HG03280 (cell line): ENCODE data around the gene BNIP2.
"Not testable (repeated sequence)": the region's sequence is repeated elsewhere in the genome, so short reads cannot be mapped to it uniquely, and the experiment has no call there.

Experiments used
- ATAC-seq: cut with Tn5 transposase; IDR thresholded peaks from one replicate; pipeline ENCODE4 v1.9.1; 2021; ENCODE audit warnings: mild to moderate bottlenecking, moderate library complexity; ENCODE audit not compliant: unreplicated experiment

Gene BNIP2

GRCh38 chr15:59642351-59642750 is 46.8 kb downstream of the BNIP2 start:
- no peak for ATAC-seq

DNA sequence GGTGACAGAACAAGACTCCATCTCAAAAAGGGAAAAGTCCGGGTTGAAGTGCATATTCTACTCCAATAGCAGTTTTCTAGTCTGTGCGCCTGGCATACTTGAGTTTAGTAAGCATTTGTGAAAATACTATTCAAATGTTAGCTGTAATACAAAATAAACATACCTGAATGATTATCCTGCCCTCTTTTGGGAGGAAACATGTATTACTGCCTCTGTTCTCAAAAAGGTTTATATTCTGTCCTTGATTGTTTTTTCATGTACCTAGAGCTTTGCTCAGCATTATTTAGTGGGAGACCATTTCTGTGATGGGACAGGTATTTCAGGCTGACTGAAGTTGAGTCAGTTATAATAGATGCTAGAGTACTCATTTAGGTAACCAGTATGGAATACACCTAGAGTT is 51.6 kb downstream of the BNIP2 start:
- ATAC-seq, result not testable (repeated sequence)

GRCh38 chr15:59636184-59636583 is 52.9 kb downstream of the BNIP2 start:
- no peak for ATAC-seq

- ATAC-seq, result no peak
These were observed 56.4 kb downstream of the BNIP2 start for GRCh38 chr15:59632714-59633113.

DNA sequence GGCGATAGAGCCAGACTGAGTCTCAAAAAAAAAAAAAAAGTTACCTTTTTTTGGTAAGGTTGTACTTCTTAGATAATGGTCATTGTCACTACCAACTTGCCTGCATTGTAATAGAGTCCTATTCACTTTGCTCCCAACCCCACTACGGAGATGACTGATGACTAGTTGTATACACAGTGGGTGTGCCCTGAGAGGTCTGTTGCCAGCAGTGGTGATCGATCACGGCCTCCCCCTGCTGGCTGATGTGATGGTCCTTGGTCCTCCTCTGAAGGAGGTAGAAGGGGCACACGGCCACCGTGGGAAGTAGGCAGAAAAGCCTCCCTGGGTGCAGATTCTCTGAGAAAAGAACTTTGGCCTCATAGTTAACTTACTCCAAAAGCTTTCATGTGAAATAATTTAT is 66.8 kb downstream of the BNIP2 start:
- ATAC-seq, result no peak

GRCh38 chr15:59618406-59618805 is 70.7 kb downstream of the BNIP2 start:
- ATAC-seq, result no peak

GRCh38 chr15:59616379-59616778 is 72.7 kb downstream of the BNIP2 start:
- ATAC-seq, result no peak

DNA sequence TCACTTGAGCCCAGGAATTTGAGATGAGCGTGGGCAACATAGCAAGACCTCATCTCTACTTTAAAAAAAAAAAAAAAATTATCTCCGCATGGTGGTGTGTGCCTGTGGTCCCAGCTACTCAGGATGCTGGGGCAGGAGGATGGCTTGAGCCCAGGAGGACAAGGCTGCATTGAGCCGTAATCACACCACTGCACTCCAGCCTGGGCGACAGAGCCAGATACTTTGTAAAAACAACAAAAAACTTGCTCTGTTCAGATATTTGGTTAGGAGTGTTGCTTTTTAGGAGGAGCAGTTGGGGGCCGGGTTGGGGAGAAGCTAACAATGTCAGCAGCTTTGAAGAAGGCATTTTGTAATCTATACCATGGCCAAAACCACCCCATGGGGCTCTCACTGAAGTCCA is 73.5 kb downstream of the BNIP2 start:
- ATAC-seq, result no peak

- ATAC-seq, result no peak
These were observed 75.0 kb downstream of the BNIP2 start for GRCh38 chr15:59614153-59614552.

DNA sequence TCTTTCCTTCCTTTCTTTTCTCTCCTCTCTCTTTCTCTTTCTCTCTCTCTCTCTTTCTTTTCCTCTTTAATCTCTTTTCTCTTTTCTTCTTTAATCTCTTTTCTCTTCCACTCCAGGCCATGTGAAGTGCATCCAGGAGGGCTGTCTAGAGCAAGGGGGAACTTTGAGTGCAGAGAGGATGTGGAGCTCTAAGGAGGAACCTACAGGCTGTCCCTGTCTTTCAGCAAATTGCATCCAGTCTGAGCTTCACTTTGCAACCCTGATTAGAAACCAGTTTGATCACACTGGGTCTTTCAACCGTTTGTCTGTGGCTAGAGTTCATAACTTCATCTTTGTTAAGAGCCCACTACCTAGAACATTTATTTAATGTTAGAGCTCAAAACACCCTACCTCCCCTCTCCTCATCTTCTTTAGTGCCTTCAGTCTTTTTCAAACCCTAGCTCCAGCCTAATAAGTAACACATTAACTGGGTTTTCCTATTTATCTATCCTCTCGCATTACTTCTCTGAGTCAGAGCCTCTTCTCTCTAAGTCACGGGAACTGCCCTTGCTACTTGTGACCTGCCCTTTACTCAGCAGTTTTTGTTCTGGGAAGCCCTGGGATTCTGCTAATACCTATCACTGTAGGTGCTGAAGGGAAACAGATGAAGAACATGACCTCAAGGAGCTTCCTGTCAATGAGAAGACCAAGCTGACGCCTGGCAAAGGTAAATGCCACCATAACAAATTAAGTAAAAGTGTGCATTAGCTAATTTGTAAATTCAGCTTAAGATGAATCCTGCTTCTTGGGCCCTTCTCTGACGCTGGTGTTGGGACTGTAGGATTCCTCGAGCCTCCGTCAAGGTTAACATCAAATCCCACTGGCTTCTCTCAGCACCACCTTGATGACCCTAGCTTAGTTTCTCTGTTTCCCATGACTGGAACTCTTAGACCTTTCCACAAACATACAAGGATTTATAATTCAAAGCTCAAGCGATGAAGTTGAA is 77.6 kb downstream of the BNIP2 start, which contains the start of gene GCNT3:
Gene GCNT3 (plus strand): TSS at position 508 of the 985 bp plus-strand sequence. CDS start 6,456 bp downstream, outside the sequence.
- ATAC-seq, result no peak

DNA sequence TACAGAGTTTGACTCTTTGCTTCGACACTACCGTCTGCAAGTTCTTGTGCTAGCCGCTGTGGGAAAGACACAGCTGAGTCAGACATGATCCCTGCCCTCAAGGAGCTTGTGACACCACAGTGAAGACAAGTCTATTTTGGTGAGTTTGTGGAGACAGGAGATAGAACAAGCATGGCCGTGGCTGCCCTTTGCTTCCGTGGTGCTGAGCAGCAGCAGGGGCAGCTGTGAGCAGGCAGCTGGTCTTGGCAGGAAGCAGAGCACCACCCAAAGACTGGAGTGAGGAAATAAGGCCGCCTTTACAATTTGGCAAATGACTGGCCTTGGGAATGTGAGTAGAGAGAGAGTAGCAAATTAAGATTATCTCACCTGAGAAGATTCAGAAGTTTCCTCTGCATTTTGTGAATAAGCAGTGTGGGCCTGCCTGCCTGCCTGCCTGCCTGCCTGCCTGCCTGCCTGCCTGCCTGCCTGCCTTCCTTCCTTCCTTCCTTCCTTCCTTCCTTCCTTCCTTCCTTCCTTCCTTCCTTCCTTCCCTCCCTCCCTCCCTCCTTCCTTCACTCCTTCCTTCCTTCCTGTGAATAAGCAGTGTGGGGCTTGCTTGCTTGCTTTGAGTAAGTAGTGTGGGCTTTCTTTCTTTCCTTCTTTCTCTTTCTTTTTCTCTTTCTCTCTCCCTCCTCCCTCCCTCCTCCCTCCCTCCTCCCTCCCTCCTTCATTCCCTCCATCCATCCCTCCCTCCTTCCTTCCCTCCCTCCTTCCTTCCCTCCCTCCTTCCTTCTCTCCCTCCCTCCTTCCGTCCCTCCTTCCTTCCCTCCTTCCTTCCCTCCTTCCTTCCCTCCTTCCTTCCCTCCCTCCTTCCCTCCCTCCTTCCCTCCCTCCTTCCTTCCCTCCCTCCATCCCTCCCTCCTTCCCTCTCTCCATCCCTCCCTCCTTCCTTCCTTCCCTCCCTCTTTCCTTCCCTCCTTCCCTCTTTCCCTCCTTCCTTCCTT is 79.1 kb downstream of the BNIP2 start:
- ATAC-seq, result no peak
